ENCODE measurements around the gene SOD1.
"Not testable (repeated sequence)": the region's sequence is repeated elsewhere in the genome, so short reads cannot be mapped to it uniquely, and the experiment has no call there.

Gene SOD1

DNA sequence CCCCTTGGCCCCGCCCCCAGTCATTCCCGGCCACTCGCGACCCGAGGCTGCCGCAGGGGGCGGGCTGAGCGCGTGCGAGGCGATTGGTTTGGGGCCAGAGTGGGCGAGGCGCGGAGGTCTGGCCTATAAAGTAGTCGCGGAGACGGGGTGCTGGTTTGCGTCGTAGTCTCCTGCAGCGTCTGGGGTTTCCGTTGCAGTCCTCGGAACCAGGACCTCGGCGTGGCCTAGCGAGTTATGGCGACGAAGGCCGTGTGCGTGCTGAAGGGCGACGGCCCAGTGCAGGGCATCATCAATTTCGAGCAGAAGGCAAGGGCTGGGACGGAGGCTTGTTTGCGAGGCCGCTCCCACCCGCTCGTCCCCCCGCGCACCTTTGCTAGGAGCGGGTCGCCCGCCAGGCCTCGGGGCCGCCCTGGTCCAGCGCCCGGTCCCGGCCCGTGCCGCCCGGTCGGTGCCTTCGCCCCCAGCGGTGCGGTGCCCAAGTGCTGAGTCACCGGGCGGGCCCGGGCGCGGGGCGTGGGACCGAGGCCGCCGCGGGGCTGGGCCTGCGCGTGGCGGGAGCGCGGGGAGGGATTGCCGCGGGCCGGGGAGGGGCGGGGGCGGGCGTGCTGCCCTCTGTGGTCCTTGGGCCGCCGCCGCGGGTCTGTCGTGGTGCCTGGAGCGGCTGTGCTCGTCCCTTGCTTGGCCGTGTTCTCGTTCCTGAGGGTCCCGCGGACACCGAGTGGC, at the start of gene SOD1:
Gene SOD1 (plus strand): TSS at position 158 of the 723 bp plus-strand sequence. CDS start 77 bp downstream, at position 235.
- DNase-seq (ENCODE audit: low spot score) = peak; percentile 93

DNA sequence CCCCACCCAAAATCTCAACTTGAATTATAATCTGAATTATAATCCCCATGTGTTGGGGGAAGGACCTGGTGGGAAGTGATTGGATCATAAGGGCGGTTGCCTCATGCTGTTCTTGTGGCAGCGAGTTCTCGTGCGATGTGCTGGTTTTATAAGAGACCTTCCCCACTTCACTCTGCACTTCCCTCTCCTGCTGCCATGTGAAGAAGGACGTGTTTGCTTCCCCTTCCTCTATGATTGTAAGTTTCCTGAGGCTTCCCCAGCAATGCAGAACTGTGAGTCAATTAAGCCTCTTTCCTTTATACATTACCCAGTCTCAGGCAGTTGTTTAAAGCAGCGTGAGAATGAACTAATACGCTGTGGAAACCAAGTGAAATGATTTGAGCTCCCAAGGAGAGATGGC, 48.0 kb upstream of the SOD1 start:
- DNase-seq (ENCODE audit: low spot score) = no peak

DNA sequence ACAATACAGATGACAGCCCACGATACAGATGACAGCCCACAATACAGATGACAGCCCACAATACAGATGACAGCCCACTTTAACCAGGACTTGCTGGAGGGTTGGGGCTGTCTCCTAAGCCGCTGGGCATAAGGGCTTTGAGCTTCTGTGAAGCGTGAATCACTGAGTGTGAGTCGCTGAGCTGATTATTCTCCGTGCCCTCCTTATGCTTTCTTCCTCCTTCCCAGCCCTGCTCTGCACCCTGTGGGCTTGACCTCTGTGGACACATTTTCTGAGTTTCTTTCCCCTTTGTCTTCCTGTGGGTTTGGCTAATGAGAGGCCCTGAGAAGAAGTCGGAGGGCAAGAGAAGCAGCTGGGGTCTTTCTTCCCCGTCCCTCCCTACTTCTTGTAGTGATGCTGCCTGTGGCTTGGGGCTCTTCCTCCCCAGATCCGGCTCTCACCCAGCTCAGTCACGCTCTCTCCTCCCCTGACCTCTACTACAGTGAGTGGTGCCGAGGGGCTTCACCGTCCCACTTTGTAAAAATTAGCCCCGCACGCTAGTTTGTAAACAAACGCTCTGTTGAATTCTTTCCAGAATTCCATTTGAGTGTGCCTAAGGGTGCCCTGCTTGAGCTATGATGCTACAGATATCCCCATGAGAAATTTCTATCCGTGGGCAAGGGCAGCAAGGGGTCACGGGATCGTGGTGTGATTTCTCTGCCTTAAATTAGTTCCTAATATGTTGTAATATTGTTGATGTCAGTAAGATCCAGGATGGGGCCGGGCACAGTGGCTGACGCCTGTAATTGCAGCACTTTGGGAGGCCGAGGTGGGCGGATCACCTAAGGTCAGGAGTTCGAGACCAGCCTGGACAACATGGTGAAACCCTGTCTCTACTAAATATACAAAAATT, 46.4 kb upstream of the SOD1 start:
- DNase-seq (ENCODE audit: low spot score) = no peak

GRCh38 chr21:31614705-31615104, 44.8 kb upstream of the SOD1 start:
- no peak for DNase-seq (ENCODE audit: low spot score)

DNA sequence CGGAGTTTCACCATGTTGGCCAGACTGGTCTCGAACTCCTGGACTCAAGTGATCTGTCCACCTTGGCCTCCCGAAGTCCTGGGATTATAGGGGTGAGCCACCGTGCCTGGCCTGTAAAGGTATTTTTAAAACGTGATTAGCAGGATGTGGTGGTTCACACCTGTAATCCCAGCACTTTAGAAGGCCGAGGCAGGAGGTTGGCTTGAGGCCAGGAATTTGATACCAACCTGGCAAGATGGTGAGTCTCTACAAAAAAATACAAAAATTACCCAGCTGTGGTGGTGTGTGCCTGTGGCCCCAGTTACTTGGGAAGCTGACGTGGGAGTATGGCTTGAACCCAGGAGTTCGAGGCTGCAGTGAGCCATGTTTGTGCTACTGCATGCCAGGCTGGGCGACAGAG, 43.3 kb upstream of the SOD1 start:
- DNase-seq (ENCODE audit: low spot score) = no peak

DNA sequence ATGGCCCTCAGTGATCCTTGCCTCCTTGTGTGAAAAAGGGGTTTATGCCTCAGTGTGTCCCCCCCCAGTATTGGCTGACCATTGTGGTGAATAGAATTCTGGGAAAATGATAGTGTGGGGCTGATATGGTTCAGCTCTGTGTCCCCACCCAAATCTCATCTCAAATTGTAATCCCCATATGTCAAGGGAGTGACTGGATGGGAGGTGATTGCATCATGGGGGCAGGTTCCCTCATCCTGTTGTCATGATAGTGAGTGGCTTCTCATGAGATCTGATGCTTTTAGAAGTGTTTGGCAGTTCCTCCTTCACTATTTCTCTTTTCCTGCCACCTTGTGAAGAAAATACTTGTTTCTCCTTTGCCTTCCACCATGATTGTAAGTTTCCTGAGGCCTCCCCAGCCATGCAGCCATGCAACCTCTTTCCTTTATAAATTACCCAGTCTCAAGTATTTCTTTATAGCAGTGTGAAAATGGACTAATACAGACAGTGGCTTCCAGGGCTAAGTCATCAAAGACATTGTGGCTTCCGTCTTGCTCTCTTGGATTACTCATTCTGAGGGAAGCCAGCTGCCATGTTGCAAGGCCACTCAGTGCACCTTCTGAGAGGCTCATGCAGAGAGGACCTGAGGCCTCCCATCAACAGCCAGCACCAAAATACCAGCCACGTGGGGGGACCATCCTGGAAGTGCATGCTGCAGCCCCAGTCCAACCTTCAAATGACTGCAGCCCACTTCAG, 40.6 kb upstream of the SOD1 start:
- no peak for DNase-seq (ENCODE audit: low spot score)

DNA sequence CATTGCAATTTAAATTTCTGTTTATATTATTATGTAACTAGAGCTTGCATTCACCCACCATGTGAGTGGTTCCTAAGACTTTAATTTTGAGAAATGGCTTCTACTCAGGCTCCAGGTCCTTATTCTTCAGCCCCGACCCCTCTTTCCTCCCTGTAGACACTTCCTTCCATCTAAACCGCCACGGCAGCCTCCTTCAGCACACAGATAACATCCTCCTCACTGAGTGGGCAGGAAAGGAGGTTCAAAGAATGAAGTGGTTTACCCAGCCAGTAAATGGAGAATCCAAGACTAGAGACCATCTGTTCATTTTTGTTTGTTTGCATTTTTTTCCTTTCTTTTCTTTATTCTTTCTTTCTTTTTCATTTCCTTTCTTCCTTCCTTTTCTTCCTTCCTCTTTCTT, 37.1 kb upstream of the SOD1 start:
- DNase-seq (ENCODE audit: low spot score) = no peak

DNA sequence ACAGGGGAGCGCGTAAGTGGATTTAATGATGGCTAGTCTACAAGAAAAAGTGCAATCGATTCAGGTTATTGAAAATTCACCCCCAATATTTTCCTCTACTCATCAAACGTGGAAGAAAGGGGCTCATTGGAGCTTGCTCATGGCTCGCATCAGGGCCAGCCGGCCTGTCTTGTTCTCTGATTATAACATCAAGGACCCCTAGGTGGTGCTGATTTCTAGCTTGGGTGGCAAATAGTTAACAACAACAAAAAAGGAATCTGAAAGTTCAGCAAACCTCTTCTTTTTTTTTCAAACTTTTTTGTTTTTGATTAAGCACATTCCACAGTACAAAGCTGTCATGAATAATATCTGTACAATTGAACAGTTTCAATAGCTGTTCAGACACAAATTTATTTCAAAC, 35.8 kb upstream of the SOD1 start:
- no peak for DNase-seq (ENCODE audit: low spot score)

GRCh38 chr21:31624181-31624580, 35.3 kb upstream of the SOD1 start:
- no peak for DNase-seq (ENCODE audit: low spot score)

GRCh38 chr21:31624961-31625491, 34.5 kb upstream of the SOD1 start:
- DNase-seq (ENCODE audit: low spot score) = no peak

- peak; percentile 24 for DNase-seq (ENCODE audit: low spot score)
These were observed 29.4 kb upstream of the SOD1 start for GRCh38 chr21:31629972-31630711.

DNA sequence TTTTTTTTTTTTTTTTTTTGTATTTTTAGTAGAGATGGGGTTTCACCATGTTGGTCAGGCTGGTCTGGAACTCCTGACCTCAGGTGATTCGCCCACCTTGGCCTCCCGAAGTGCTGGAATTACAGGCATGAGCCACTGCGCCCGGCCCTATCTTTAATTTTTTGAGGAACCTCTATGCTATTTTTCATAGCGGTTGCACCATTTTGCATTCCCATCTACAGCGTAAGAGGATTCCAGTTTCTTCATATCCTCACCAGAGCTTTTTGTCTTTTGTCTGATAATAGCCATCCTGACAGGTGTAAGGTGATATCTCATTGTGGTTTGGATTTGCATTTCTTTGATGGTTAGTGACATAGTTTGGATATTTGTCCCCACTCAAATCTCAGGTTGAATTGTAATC, 27.6 kb upstream of the SOD1 start:
- not testable (repeated sequence) for DNase-seq (ENCODE audit: low spot score)

DNA sequence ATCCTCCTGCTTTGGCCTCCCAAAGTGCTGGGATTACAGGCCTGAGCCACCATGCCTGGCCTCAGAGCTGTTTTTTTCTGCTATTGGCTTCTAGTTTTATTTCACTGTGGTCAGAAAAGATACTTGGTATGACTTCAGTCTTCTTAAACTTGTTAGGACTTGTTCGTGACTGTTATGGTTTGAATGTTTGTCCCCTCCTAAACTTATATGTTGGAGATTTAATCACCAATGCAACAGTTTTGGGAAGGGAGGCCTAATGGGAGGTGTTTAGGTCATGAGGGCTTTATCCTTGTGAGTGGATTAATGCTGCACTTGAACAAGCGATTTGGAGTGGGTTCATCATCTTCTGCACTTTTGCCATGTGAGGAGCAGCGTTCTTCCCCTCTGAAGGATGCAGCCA, 24.5 kb upstream of the SOD1 start:
- DNase-seq (ENCODE audit: low spot score) = no peak

- no peak for DNase-seq (ENCODE audit: low spot score)
These were observed 22.6 kb upstream of the SOD1 start for GRCh38 chr21:31636874-31637273.

- DNase-seq (ENCODE audit: low spot score) = no peak
These were observed 18.0 kb upstream of the SOD1 start for GRCh38 chr21:31641416-31641922.

GRCh38 chr21:31644643-31645042, 14.8 kb upstream of the SOD1 start:
- DNase-seq (ENCODE audit: low spot score) = no peak

DNA sequence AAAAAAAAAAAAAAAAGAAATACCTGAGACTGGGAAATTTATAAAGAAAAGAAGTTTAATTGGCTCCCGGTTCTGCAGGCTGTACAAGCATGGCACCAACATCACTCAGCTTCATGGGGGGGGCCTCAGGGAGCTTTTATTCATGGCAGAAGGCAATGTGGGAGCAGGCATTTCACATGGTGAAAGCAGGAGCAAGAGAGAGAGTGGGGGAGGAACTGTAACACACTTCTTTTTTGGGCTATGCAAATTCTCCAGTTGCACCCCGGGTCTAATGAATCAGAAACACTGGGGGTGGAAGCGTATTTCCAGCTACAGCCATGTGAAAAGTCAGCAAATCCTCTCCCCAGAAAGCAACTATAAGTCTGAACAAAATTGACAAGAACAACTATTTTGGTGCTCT, 11.8 kb upstream of the SOD1 start:
- no peak for DNase-seq (ENCODE audit: low spot score)

GRCh38 chr21:31650930-31651329, 8.6 kb upstream of the SOD1 start:
- no peak for DNase-seq (ENCODE audit: low spot score)

DNA sequence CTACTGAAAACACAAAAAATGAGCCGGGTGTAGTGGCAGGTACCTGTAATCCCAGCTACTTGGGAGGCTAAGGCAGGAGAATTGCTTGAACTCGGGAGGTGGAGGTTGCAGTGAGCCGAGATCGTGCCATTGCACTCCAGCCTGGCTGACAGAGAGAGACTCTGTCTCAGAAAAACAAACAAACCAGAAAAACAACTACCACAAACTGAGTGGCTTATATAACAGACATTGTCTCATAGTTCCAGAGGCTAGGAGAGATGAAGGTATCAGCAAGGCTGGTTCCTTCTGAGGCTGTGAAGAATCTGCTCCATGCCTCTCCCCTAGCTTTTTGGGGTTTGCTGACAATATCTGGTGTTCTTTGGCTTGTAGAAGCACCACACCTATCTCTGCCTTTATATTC, 8.0 kb upstream of the SOD1 start:
- not testable (repeated sequence) for DNase-seq (ENCODE audit: low spot score)

- DNase-seq (ENCODE audit: low spot score) = no peak
These were observed 5.2 kb upstream of the SOD1 start for GRCh38 chr21:31654340-31654739.

DNA sequence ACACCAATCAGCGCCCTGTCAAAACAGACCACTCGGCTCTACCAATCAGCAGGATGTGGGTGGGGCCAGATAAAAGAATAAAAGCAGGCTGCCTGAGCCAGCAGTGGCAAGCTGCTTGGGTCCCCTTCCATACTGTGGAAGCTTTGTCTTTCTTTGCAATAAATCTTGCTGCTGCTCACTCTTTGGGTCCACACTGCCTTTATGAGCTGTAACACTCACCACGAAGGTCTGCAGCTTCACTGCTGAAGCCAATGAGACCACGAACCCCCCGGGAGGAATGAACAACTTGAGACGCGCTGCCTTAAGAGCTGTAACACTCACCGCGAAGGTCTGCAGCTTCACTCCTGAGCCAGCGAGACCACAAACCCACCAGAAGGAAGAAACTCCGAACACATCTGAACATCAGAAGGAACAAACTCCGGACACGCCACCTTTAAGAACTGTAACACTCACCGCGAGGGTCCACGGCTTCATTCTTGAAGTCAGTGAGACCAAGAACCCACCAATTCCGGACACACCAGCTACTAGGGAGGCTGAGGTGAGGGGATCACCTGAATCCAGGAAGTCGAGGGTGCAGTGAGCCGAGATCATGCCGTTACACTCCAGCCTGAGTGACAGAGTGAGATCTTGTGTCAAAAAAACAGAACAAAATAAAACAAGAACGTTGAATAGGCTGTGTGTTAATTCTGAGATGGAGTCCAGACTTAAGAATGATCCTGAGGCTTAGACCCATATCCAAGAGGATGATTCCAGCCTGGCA, 4.5 kb upstream of the SOD1 start:
- not testable (repeated sequence) for DNase-seq (ENCODE audit: low spot score)
